Measurements from ENCODE around the gene PIK3CD. TPM values are rescaled to one million over a fixed set of nuclear protein-coding genes. Genes with fewer than 3 reads are reported as not detected.
"Not testable (repeated sequence)": the region's sequence is repeated elsewhere in the genome, so short reads cannot be mapped to it uniquely, and the experiment has no call there.

The PIK3CD gene
- total RNA-seq, 1 donor from 2014 or later, result 10.6 TPM

- FAIRE-seq, result no peak
- no peak for DNase-seq (ENCODE audit: low spot score in 2 of 2)
Observed at GRCh38 chr1:9653210-9653490, 1.6 kb downstream of the PIK3CD start.

- FAIRE-seq, result no peak
- DNase-seq (ENCODE audit: low spot score in 2 of 2), result no peak
Observed at GRCh38 chr1:9653491-9654050, 2.0 kb downstream of the PIK3CD start.

GRCh38 chr1:9654051-9654833 is 2.7 kb downstream of the PIK3CD start:
- DNase-seq (ENCODE audit: low spot score in 2 of 2) (no peak), FAIRE-seq (no peak)

GRCh38 chr1:9654834-9655723 is 3.5 kb downstream of the PIK3CD start:
- DNase-seq (ENCODE audit: low spot score in 2 of 2), result no peak
- no peak for FAIRE-seq

- FAIRE-seq (no peak), DNase-seq (ENCODE audit: low spot score in 2 of 2) (no peak)
Observed at GRCh38 chr1:9655836-9656235, 4.3 kb downstream of the PIK3CD start.

- DNase-seq (ENCODE audit: low spot score in 2 of 2), result no peak
- FAIRE-seq, result no peak
Observed at GRCh38 chr1:9657521-9658032, 6.0 kb downstream of the PIK3CD start.

GRCh38 chr1:9658199-9658598 is 6.7 kb downstream of the PIK3CD start:
- no peak for FAIRE-seq
- DNase-seq (ENCODE audit: low spot score in 2 of 2), result no peak

GRCh38 chr1:9659328-9659727 is 7.8 kb downstream of the PIK3CD start:
- DNase-seq (ENCODE audit: low spot score in 2 of 2), result no peak
- FAIRE-seq, result no peak

- no peak for DNase-seq (ENCODE audit: low spot score in 2 of 2)
- FAIRE-seq, result no peak
Observed at GRCh38 chr1:9663257-9663656, 11.7 kb downstream of the PIK3CD start.

- DNase-seq (ENCODE audit: low spot score in 2 of 2) (no peak), FAIRE-seq (no peak)
Observed at GRCh38 chr1:9665193-9665592, 13.7 kb downstream of the PIK3CD start.

- FAIRE-seq (no peak), DNase-seq (ENCODE audit: low spot score in 2 of 2) (no peak)
Observed at GRCh38 chr1:9668080-9668479, 16.5 kb downstream of the PIK3CD start.

- no peak for FAIRE-seq
- no peak for DNase-seq (ENCODE audit: low spot score in 2 of 2)
Observed at GRCh38 chr1:9670085-9670484, 18.6 kb downstream of the PIK3CD start.

- no peak for DNase-seq (ENCODE audit: low spot score in 2 of 2)
Observed at GRCh38 chr1:9671377-9672140, 20.0 kb downstream of the PIK3CD start.

GRCh38 chr1:9672444-9672843 is 20.9 kb downstream of the PIK3CD start:
- FAIRE-seq, result no peak
- no peak for DNase-seq (ENCODE audit: low spot score in 2 of 2)

More at GRCh38 chr1:9671377-9672140, 20.0 kb downstream of the PIK3CD start:
- FAIRE-seq, result no peak

GRCh38 chr1:9675393-9675792 is 23.9 kb downstream of the PIK3CD start:
- no peak for DNase-seq (ENCODE audit: low spot score in 2 of 2)
- FAIRE-seq, result no peak

- not testable (repeated sequence) for DNase-seq (ENCODE audit: low spot score in 2 of 2); FAIRE-seq
Observed at GRCh38 chr1:9676128-9676527, 24.6 kb downstream of the PIK3CD start.

GRCh38 chr1:9676815-9677393 is 25.4 kb downstream of the PIK3CD start:
- FAIRE-seq (no peak), DNase-seq (ENCODE audit: low spot score in 2 of 2) (no peak)

- DNase-seq (ENCODE audit: low spot score in 2 of 2), result no peak
- FAIRE-seq, result no peak
Observed at GRCh38 chr1:9680091-9680490, 28.6 kb downstream of the PIK3CD start.

- FAIRE-seq, result no peak
- no peak for DNase-seq (ENCODE audit: low spot score in 2 of 2)
Observed at GRCh38 chr1:9680828-9681227, 29.3 kb downstream of the PIK3CD start.

- DNase-seq (ENCODE audit: low spot score in 2 of 2) (no peak), FAIRE-seq (no peak)
Observed at GRCh38 chr1:9684801-9685200, 33.3 kb downstream of the PIK3CD start.
